GM19395 (cell line): ENCODE data around the gene LRMDA.

Source experiments
- ATAC-seq: cut with Tn5 transposase; IDR thresholded peaks from one replicate; pipeline ENCODE4 v1.9.1; 2021; ENCODE audit warnings: mild to moderate bottlenecking, moderate library complexity; ENCODE audit not compliant: unreplicated experiment

LRMDA gene

GRCh38 chr10:75632805-75633462 lies 201.5 kb downstream of the LRMDA start:
- no peak for ATAC-seq

DNA sequence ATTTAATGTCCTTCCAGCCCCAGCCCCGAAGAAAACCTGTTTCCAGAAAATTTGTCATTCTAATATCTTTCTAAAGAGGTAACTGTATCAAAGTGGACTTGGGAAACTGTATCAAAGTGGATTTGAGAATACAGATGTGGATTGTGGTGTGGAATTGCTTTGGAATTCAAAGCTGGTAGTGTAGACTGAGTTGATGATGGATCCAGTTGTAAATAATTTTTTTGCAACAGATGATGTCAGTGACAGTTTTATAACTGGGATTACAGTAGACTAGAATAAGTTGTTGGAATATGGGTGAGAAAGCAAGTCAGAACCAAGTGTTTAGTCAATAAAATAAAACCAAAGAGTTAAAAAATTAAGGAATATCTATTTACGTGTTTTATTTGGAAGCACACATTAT lies 202.1 kb downstream of the LRMDA start:
- no peak for ATAC-seq

GRCh38 chr10:75634947-75635346 lies 203.5 kb downstream of the LRMDA start:
- ATAC-seq: no peak

DNA sequence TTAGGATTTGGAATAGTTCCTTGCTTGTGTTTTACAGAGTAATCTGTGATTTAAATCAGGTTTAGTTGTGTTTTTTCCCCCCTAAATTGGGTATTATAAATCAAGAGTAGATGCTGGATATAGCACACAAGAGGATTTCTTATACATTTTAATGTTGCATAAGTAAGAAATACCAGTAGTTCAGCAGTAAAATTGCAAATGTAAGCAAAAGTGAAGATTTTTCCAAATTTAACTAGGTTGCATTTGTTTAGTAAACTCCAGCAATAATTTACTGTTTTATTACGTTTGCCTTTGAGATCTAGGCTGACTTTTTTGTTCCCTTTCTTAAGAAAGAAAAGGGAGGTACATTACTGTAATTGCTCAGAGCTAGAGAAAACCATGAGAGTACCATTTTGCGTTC lies 207.3 kb downstream of the LRMDA start:
- no peak for ATAC-seq

GRCh38 chr10:75639736-75640135 lies 208.3 kb downstream of the LRMDA start:
- ATAC-seq: no peak

GRCh38 chr10:75640381-75640780 lies 209.0 kb downstream of the LRMDA start:
- ATAC-seq: no peak

DNA sequence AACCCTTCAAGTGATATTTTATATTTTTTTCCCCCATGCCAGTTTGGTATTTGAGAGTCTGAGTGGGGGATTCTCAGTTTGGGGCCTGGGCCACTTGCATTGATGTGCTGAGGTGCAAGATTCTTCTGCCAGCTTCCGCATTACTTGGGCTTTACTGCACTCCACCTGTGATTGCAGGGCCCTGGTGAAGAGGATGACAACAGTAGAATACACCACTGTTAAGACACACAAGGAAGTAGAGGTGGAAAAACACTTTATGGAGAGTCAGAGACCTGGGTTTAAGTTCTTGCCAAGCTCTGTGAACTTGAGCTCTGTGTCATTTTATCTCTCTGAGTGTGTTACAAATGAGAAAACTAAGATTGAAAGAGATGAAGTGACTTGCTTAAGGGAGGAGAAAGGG lies 209.4 kb downstream of the LRMDA start:
- no peak for ATAC-seq

GRCh38 chr10:75643405-75643804 lies 212.0 kb downstream of the LRMDA start:
- ATAC-seq: no peak

DNA sequence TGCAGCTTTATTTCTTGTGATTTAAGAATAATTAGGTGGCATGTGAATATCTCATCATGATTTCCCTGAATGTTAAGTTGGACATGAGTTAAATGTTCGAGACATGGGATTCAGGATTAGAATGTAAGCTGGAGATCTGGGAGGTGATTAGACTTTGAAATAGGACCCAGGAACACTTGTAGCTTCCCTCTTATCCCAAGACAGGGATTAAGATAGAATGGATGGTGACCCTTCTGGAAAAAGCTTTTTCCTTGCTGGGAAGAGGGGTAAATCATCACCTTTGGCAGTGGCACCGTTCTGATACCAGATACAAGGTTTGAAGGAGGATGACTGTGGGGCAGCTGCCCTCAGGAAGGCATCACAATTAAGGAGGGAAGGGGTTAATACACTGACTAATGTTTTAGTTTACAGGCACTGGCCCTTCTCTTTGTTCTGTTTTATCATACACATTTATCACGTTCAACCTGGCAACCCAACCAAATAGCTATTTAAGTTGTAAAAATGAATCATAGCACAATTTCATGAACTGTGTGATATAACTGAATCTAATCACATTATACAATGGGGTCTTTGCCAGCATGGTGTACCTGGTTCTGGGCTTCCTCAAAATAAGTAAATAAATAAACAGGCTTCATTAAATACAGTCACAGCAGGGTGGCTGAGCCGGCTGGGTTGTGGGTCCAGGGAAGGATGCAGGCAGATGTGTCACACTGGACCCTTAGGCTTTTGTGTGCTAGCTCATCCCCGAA lies 212.7 kb downstream of the LRMDA start:
- no peak for ATAC-seq

GRCh38 chr10:75645704-75646103 lies 214.3 kb downstream of the LRMDA start:
- no peak for ATAC-seq

- ATAC-seq: no peak
Observed at GRCh38 chr10:75646218-75646915, 214.9 kb downstream of the LRMDA start.

DNA sequence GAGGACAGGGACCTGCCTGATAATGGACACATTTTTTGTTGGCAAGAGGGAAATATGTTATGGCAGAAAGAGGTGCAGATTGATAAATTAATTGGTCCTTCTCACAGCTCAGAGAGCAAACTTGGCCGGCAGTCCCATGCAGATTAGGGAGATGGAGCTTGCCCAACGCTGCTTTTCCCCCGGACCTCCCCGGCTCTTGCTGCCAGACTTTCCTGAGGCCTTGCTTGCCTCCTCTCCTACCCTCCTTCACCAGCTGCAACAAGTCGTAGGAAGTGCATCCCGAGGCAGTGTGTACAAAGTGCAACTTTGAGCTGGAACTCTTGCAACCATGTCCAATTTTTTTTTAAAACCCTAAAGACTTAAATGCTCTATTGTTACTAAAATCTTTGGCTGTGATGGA lies 215.5 kb downstream of the LRMDA start:
- no peak for ATAC-seq

DNA sequence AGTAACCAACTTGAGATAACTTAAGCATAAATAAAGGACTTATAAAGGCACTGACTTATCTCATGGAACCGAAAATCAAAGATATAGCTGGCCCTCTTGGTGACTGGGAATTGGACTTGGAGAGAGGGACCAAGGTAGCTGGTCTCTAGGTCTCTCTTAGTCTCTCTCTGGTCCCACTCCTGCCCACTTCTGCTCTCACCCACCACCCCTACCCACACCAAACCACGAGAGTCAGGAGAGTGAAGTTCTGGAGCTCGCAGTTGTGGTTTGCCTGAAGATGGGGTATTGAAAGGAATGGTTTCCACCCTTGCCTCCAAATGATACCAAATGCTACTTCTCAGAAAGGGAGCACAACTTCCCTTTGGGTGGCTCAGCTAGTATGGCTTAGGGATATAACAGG lies 216.3 kb downstream of the LRMDA start:
- no peak for ATAC-seq

- no peak for ATAC-seq
Observed at GRCh38 chr10:75648351-75648750, 216.9 kb downstream of the LRMDA start.

GRCh38 chr10:75648854-75649253 lies 217.4 kb downstream of the LRMDA start:
- ATAC-seq: no peak

- no peak for ATAC-seq
Observed at GRCh38 chr10:75649466-75649865, 218.0 kb downstream of the LRMDA start.

- no peak for ATAC-seq
Observed at GRCh38 chr10:75650648-75651047, 219.2 kb downstream of the LRMDA start.

GRCh38 chr10:75651417-75651816 lies 220.0 kb downstream of the LRMDA start:
- ATAC-seq: no peak

DNA sequence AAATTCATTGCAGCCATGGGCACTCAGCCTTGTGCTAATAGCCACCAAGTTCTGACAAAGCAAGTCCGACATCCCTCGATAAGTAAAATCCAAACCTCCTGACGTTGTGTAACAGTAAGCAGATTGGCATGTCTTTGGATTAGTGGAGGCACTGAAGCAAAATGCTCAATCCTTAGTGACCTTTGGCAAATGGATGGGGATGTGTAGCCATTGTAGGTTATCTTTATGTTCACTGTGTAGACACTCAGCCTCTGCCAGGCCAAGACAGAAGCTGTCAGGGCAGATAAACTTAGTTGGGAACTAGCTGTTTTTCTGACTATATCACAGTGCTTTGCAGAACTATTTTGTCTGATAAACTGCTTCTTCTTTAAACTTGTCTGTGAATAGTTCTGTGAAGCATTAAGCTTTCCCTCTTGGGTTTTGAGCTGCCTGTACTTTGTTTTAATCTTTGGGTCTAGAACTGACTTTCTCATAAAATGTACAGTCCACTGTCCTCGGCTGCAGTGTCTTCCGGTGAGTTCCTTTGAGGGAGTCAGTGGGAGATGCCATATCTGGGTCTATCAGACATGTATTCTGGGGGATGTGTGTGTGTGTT lies 220.8 kb downstream of the LRMDA start:
- ATAC-seq: no peak

- ATAC-seq: no peak
Observed at GRCh38 chr10:75653761-75654160, 222.3 kb downstream of the LRMDA start.

DNA sequence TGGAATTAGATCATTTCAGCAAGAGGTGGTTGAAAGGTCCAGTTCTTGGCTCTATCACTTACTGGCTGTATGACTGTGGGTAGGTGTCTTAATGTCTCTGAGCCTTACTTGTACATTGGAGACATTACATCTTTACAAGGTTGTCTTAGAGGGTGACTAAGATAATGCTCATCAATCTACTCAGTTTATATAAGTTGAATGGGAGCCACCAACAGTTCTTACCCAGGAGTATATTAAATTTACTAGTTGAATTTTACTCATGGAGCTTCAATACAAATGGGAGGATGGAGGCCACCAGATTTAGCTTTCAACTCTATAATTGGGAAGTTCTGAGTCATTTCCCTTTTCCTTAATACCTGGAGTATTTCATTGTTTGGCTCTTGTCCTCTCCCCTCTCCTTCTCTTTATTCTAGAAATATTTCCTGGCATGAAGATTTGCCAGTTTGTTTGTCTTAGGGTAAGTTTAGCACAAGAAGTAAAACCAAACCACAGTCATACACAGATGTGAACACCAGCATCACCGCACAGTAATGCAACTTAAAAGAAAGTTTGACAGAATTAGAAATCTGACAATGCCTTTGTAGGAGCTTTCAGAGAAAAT lies 222.8 kb downstream of the LRMDA start:
- no peak for ATAC-seq
